Ishikawa (cell line): Measurements from ENCODE around the gene FAM98B.

Experiments used
- CEBPB ChIP-seq: IDR thresholded peaks from 2 replicates; pipeline ENCODE4 v1.6.1; 2012
- CREB1 ChIP-seq: IDR thresholded peaks from 2 replicates; pipeline ENCODE4 v1.6.1; 2012; ENCODE audit warnings: low read depth
- EP300 ChIP-seq: IDR thresholded peaks from 2 replicates; pipeline ENCODE4 v1.6.1; 2012; ENCODE audit warnings: borderline replicate concordance
- MAX ChIP-seq: IDR thresholded peaks from 2 replicates; pipeline ENCODE4 v1.6.1; 2012
- TF ChIP-seq, protein P1 (sequence below): IDR thresholded peaks from 2 replicates; pipeline ENCODE4 v1.6.1; 2012; ENCODE audit warnings: low read depth, mild to moderate bottlenecking

DNA sequence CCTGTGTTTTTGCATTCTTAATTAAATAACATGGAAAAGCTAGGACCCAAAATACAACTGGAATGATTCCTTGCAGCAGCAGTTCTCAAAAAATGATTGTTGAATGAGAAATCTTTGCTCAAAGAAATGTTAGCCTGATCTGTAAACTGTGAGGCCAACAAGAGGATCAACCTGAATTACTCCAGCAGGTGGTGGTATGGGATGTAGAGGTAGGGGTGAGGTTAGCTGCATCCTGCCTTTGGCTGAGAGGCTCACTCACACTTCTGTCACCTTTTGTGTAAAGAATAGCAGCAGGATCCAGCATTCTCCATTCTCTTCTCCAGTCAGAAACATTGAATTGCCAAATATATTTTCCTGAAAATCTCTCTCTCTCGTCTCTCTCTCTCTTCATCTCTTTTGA is 26.5 kb upstream of the FAM98B start:
- TF ChIP-seq, protein P1, sequence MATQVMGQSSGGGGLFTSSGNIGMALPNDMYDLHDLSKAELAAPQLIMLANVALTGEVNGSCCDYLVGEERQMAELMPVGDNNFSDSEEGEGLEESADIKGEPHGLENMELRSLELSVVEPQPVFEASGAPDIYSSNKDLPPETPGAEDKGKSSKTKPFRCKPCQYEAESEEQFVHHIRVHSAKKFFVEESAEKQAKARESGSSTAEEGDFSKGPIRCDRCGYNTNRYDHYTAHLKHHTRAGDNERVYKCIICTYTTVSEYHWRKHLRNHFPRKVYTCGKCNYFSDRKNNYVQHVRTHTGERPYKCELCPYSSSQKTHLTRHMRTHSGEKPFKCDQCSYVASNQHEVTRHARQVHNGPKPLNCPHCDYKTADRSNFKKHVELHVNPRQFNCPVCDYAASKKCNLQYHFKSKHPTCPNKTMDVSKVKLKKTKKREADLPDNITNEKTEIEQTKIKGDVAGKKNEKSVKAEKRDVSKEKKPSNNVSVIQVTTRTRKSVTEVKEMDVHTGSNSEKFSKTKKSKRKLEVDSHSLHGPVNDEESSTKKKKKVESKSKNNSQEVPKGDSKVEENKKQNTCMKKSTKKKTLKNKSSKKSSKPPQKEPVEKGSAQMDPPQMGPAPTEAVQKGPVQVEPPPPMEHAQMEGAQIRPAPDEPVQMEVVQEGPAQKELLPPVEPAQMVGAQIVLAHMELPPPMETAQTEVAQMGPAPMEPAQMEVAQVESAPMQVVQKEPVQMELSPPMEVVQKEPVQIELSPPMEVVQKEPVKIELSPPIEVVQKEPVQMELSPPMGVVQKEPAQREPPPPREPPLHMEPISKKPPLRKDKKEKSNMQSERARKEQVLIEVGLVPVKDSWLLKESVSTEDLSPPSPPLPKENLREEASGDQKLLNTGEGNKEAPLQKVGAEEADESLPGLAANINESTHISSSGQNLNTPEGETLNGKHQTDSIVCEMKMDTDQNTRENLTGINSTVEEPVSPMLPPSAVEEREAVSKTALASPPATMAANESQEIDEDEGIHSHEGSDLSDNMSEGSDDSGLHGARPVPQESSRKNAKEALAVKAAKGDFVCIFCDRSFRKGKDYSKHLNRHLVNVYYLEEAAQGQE: no peak
- no peak for TF ChIP-seq CEBPB
- TF ChIP-seq CREB1: no peak
- no peak for TF ChIP-seq EP300
- no peak for TF ChIP-seq MAX
